Frontal cortex (tissue), 4 donors: ENCODE results near the gene CREB3. TPM values are rescaled to one million over a fixed set of nuclear protein-coding genes. Genes with fewer than 3 reads are reported as not detected.

Source experiments
- DNase-seq, 2 donors: peaks; one replicate each; pipeline ENCODE4 v3.0.0; 2012; ENCODE audit warnings: low spot score in 2 of 2
- FAIRE-seq: peaks from 2 replicates; lab custom pipeline; 2012; peaks lifted over from hg19 to GRCh38; lab: Jason Lieb, UNC
- small RNA-seq: library from RNA; depleted of rRNA; stranded (forward); fragments of <200 nt; gene quantifications from one replicate; pipeline ENCODE3, GENCODE V24; 2014
- total RNA-seq: library from RNA; depleted of rRNA; stranded (reverse); fragments of >200 nt; gene quantifications from one replicate; pipeline ENCODE4 v1.2.3, GENCODE V29; 2014
- donor health status: control.
- donor health status: control.
- donor health status: control.

CREB3 gene
- total RNA-seq, 1 donor from 2014 or later = 30.6 TPM

DNA sequence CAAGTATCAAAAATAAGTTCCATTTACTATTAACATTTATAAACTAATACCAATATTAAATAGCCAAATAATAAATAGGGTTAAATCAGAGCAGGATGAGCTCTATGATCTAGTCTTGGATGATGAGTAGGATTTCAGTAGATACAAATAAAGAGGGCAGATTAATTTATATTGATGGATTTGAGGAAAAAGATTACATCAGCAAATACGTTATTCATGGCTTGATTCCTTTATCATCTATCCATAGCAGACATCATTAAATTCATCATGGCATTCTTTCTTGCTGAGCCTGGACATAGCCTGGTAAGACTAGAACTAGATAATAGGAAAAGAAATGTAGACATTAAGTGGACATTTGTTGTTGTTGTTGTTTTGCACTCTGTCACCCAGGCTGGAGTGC, 35.0 kb downstream of the CREB3 start:
- FAIRE-seq = no peak
- no peak for DNase-seq

GRCh38 chr9:35769763-35770162, 37.3 kb downstream of the CREB3 start:
- FAIRE-seq = no peak
- DNase-seq = no peak

GRCh38 chr9:35771075-35771433, 38.6 kb downstream of the CREB3 start:
- DNase-seq (no peak), FAIRE-seq (no peak)

GRCh38 chr9:35771534-35771933, 39.1 kb downstream of the CREB3 start:
- no peak for FAIRE-seq
- no peak for DNase-seq

DNA sequence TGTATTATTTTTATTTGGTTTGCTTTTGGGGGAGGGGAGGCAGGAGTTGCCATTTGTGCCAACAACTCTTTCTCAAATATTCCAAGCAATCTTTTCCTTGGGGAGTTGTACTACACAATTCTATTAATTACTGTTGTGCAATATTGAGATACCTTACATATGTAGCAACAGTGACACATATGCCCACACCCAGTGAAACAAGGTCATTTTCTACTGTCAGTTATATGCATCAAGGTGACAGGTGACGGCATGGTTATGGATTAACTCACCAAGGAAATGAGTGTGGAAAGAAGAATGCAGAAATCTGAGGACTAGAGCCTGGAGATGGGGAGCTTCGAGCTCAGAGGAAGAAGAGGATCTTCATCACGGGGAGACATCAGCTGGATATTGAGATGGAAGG, 39.5 kb downstream of the CREB3 start:
- FAIRE-seq (no peak), DNase-seq (no peak)

DNA sequence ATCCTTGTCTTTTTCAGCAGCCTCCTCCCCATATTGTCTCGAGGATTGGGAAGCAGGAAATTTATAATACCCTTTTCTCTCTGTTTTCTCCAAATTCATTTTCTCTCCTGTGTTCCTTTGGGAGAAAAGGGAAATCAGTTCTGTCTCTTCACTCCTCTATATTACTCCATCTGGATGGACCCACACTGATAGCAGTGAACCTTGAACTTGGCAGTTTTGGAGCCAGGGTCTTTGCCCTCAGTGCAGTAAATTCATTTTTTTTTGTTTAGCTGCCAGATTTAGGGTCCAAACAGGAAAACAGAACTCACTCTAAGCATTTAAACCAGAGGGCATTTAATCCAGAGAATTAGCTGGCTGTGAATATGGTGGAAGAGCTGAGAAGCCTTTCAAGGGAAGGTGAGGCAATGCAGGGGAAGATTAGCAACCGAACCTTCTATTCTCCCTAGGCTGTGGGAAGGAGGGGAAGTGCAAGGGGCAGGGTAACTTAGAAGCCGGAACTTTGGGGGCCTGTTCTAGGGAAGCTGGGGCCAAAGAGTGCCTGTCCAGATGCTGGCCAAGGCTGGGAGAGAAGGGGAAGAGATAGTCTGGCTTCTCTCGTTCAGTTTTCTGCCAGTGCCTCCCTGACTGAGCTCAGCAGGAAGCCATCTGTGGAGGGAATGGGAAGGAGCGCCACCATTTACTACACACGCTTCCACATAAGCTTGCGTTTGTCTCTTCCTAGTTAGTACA, 42.6 kb downstream of the CREB3 start:
- FAIRE-seq (no peak), DNase-seq (no peak)

DNA sequence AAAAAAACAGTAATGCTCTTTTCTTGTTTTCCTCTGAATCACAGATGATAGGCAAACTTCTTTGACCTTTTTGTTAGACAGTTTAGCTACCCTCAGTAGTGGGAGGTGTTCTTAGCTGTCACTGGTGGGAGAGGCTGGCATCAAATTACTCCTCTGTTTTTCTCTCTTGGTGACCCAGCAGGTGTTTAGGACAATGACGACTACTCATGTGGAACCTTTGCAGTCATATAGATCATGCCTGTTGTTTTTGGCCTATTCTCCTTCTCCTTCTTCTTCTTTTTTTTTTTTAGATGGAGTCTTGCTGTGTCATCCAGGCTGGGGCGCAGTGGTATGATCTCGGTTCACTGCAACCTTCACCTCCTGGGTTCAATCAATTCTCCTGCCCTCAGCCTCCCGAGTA, 43.6 kb downstream of the CREB3 start:
- DNase-seq = no peak
- no peak for FAIRE-seq

- FAIRE-seq = no peak
Measured at GRCh38 chr9:35778496-35778895, 46.0 kb downstream of the CREB3 start.

GRCh38 chr9:35781066-35781465, 48.6 kb downstream of the CREB3 start:
- FAIRE-seq (no peak), DNase-seq (no peak)

More at GRCh38 chr9:35778496-35778895, 46.0 kb downstream of the CREB3 start:
- DNase-seq = no peak

DNA sequence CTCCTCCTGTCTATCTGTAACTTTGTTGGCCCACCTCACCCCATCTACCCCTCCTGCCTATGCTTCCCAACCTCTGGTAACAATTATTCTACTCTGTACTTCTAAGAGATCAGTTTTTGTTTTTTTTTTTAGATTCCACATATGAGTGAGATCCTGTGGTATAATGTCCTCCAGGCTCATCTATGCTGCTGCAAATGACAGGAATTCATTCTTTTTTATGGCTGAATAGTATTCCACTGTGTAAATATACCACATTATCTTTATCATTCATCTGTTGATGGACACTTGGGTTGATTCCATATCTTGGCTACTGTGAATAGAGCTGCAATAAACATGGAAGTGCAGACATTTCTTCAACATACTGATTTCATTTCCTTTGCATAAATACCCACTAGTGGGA, 51.0 kb downstream of the CREB3 start:
- FAIRE-seq = no peak

More for the DNA sequence above, 51.0 kb downstream of the CREB3 start:
- DNase-seq = no peak

Small RNA genes within 50 kb of the gene (small RNA-seq; reads per million reads assigned to genes)
- not detected for gene MIR6853

Other genes starting within 250 kb of the CREB3 start
- gene RUSC2, start 242.6 kb upstream of the CREB3 start, total RNA-seq = 50.5 TPM
- 12.2 TPM for gene TESK1, start 127.4 kb upstream of the CREB3 start, total RNA-seq
- gene CD72, start 114.3 kb upstream of the CREB3 start, total RNA-seq = 0.41 TPM
- not detected for gene SIT1, start 81.7 kb upstream of the CREB3 start, total RNA-seq
- gene RMRP, start 74.6 kb upstream of the CREB3 start, total RNA-seq = 133,388 TPM
- gene CCDC107, start 74.4 kb upstream of the CREB3 start, total RNA-seq = 10.6 TPM
- 0.41 TPM for gene ARHGEF39, start 67.5 kb upstream of the CREB3 start, total RNA-seq
- 0.82 TPM for gene CA9, start 58.7 kb upstream of the CREB3 start, total RNA-seq
- gene TPM2, start 42.7 kb upstream of the CREB3 start, total RNA-seq = 11.0 TPM
- 16.3 TPM for gene TLN1, start 471 bp upstream of the CREB3 start, total RNA-seq
- gene GBA2, start 16.6 kb downstream of the CREB3 start, total RNA-seq = 48.9 TPM
- 10.2 TPM for gene RGP1, start 16.6 kb downstream of the CREB3 start, total RNA-seq
- gene MSMP, start 21.6 kb downstream of the CREB3 start, total RNA-seq = 0.41 TPM
- 11.0 TPM for gene NPR2, start 58.9 kb downstream of the CREB3 start, total RNA-seq
- 2.9 TPM for gene SPAG8, start 79.6 kb downstream of the CREB3 start, total RNA-seq
- gene HINT2, start 82.4 kb downstream of the CREB3 start, total RNA-seq = 9.0 TPM
- gene FAM221B, start 96.1 kb downstream of the CREB3 start, total RNA-seq = not detected
- gene TMEM8B, start 96.6 kb downstream of the CREB3 start, total RNA-seq = 4.1 TPM
- not detected for gene OR13J1, start 137.7 kb downstream of the CREB3 start, total RNA-seq
- gene HRCT1, start 173.5 kb downstream of the CREB3 start, total RNA-seq = 0.82 TPM
- 0.41 TPM for gene SPAAR, start 176.8 kb downstream of the CREB3 start, total RNA-seq
- not detected for gene OR2S2, start 225.5 kb downstream of the CREB3 start, total RNA-seq